Activated CD8-positive, alpha-beta memory T cell treated with anti-CD3 and anti-CD28 coated beads, Interleukin-2, amount 50 U/mL, for 4 hours (primary cell): ENCODE data around the gene CCDC50.

Experiments
- DNase-seq: peaks from one replicate; pipeline ENCODE4 v3.0.0-alpha.2; 2020

Gene CCDC50

GRCh38 chr3:191328962-191329653, at the start of gene CCDC50:
Gene CCDC50, plus strand, starts transcription at chr3:191329394. Its CDS starts 281 bp downstream, at chr3:191329675.
- DNase-seq: peak; percentile 18

DNA sequence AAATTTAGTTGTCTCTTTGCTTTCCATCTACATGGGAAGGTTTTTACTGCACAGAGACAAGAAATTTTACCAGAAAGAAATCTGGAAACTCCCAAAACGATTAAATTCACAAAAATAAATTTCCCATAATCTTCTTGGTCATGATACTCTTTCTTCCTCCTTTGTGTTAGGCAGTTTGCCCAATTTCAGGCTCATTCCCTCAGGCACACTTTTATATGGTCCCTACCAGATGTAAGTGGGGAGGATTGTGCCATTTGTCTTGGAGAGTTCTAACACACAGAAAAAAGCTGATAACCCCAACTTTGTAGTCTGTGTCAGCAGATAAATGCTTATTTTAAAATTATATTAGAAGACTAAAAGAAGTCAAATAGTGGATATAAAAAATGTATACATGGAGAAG, 49.1 kb upstream of the CCDC50 start:
- no peak for DNase-seq

- no peak for DNase-seq
These were observed 48.3 kb upstream of the CCDC50 start for GRCh38 chr3:191280882-191281281.

DNA sequence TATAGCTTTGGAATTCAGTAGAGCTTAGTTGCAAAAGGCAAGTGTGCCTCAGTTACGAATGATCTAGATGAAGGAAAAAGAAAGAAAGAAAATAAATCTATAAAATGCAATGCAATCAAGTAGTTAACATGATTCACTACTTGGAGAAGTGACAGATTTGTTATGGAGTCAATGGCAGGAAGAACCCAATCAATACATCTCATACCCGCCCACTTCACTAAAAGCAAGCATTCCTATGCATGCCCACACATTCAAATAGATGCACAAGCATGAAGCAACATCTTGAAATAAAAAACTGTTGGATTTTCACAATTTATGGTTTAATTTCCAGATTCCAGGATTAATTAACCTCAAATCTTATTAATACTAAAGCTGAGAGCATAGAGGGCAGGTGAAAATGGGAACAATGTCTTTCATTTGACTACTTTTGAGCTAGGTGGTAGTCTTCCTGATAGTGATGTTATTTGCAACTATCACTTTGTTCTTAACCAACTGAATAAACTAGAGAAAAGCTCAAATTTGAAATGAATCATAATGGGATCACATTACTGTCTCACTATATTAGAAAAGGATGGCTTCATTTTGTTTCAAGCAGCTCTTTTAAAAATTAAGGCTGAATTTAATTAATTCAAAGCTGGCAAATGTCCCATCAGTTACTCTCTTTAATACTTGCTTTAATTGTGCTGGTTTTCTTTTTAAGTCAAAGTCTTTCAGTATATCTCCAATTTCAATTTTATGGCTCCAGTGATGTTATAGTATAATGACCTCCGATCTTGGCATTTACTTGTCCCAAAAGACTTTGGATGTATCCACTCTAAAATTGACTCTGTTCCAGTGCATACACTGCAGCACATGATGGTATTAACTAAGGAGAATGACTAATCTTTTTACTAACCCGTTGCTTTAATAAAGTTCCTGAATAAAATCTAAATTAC, 46.7 kb upstream of the CCDC50 start:
- no peak for DNase-seq

DNA sequence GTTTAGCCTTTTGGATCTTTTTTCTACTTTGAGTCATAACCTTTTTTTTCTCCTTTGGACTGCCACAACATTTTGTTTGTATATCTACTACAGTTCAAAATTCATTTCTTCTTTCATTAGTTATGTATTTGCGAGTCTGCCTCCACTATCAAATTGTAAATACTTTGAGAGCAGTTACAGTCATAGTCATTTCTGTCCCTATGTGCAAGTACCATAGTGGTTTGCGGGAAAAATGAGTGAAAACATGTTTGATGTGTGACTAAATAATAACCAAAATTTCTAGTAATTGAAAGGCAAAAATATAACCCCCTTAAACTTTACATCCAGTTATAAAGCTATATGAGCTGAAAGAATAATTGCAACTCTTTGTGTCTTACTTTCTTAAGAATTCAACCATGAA, 45.8 kb upstream of the CCDC50 start:
- DNase-seq: no peak

- DNase-seq: no peak
These were observed 38.7 kb upstream of the CCDC50 start for GRCh38 chr3:191290311-191291025.

GRCh38 chr3:191292243-191293015, 36.8 kb upstream of the CCDC50 start:
- no peak for DNase-seq

DNA sequence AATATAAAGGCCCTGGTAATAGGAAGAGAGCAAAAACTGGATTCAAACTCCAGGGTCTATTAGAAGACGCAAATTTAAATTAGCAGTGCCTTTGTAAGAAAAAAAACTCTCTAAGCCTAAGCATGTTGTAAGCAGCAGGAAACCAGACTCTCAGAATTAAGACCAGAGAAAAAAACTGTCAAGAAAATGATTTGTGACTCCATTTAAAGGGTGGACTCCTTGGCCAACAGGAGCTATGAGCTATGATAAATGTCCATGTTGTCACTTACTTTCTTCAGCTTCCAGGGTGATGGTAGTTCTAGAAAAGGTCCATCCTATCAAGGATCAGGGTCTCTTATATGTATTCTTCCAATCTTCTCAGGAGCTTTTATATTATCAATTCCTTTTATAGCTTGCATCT, 34.9 kb upstream of the CCDC50 start:
- no peak for DNase-seq

DNA sequence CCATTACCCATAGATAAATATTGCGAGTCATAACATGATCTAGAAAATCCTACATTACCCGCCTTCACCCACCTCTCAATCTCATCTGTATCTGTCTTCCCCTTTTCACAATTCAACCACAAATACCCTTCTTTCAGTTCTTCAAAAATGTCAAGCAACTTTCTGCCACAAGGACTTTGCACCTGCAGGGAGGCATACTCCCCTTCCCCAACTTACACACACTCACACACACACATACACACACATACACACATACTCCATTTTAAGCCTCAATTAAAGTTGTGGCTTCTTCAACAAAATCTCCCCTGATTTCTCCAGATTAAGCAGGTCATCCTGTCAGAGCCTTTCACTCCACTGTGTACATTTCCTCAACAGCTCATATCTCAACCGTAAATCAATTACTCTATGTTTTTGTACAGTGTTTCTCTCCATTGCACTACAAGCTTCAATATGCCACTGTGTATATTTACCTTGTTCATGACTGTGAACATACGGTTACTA, 33.1 kb upstream of the CCDC50 start:
- no peak for DNase-seq

DNA sequence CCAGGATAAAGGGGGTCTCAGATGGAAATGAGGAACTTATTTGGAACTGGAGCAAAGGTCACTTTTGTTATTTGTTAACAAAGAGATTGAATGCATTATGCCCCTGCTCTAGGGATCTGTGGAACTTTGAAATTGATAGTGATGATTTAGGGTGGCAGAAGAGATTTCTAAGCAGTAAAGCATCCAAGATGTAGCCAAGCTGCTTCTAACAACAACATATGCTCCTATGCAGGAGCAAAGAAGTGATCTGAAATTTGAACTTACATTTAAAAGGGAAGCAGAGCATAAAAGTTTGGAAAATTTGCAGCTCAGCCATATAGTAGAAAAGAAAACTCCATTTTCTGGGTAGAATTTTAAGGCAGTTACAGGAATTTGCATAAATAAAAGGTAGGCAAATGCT, 30.3 kb upstream of the CCDC50 start:
- DNase-seq: no peak

- DNase-seq: no peak
These were observed 28.8 kb upstream of the CCDC50 start for GRCh38 chr3:191300422-191300821.

- no peak for DNase-seq
These were observed 28.2 kb upstream of the CCDC50 start for GRCh38 chr3:191301017-191301416.

DNA sequence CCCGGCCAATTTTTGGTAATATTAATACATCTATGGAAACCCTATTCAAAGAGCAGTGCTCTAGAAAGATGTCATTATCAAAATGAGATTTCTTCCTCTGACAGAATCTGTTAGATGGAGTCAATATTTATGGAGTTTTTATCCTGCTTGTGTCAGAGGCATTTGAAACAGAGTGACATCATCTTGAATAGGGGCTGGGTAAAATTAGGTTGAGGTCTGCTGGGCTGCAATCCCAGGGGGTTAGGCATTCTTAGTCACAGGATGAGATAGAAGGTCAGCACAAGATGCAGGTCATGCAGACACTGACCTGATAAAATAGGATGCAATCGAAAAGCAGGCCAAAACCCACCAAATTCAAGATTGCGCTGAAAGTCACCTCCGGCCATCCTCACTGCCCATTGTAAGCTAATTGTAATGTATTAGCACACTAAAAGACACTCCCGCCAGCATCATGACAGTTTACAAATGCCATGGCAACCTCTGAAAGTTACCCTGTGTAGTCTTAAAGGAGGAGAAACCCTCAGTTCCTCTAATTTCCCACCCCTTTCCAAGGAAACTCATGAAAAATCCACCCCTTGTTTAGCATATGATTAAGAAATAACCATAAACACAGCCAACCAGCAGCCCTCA, 27.3 kb upstream of the CCDC50 start:
- DNase-seq: no peak

- no peak for DNase-seq
These were observed 26.7 kb upstream of the CCDC50 start for GRCh38 chr3:191302451-191302850.

GRCh38 chr3:191303596-191303995, 25.6 kb upstream of the CCDC50 start:
- no peak for DNase-seq

DNA sequence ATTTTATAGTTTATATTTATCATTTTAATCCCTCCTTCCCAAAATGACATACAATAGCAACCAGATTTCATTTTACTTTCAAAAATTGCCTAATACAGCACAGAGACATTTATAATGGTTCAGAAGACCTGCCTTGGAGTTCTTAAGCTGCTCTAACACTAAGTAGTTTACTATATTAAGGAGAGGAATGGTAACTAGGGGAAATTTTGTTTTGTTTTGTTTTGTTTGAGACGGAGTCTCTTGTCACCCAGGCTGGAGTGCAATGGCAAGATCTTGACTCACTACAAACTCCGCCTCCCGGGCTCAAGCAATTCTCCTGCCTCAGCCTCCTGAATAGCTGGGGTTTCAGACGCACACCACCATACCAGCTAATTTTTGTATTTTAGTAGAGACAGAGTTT, 22.8 kb upstream of the CCDC50 start:
- DNase-seq: no peak

DNA sequence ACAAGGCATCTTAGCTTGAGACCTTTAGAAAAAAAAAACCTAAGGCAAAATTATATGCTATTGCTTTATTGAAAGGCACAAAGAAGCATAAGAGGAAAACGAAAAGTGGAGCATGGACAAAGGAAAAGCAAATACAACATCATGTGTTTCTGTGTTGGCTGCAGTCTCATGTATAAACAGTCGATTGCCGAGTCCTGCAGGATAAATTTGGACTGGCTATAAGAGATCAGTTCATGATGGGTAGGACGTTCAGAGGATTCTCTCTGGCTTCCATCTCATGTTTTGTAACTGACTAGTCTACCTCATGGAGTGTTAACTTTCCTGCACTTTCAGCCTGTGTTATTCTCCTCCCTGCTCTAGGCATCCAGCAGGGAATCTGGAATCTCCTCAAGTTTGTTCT, 21.9 kb upstream of the CCDC50 start:
- no peak for DNase-seq

GRCh38 chr3:191313296-191313695, 15.9 kb upstream of the CCDC50 start:
- no peak for DNase-seq

DNA sequence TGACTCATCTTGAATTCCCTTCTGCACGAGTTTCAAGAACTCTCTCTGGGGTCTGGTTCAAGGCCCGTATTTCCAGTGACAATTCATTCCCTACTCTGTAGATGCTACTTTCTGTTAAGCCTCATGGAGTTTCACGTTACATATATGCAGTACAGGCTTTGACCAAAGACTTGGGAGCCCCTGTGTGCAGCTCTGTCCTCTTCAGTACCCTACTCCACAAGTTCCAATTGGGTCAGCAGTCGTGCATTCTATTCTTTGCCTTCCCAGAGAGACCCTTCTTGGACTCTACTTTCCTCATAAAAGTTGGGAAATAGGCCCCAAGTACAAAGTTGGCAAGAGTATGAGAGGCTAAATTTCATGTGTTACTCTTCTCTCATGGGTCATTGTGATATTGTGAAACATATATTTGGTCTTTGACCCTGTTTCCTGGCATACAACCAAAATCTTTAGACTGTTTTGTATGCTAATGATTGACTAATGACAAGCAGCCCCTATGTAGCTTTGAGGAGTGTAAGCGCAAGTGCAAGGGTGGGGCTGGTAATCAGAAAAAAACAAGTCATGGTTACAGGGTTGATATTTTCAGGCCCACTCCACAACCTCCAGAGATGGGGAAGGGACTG, 15.0 kb upstream of the CCDC50 start:
- DNase-seq: no peak

GRCh38 chr3:191316876-191317603, 12.2 kb upstream of the CCDC50 start:
- no peak for DNase-seq

- DNase-seq: no peak
These were observed 8.9 kb upstream of the CCDC50 start for GRCh38 chr3:191320316-191320715.
